SJSA1 (cell line): Measurements from ENCODE around the gene CACNA1A. TPM values are rescaled to one million over a fixed set of nuclear protein-coding genes. Genes with fewer than 3 reads are reported as not detected.

Experiments
- DNase-seq, 2 experiments: peaks; one replicate each; pipeline ENCODE4 v3.0.0-alpha.2; 2015 to 2020; ENCODE audit warnings: low spot score in 2 of 2, low read depth in 1 of 2
- H3K27ac ChIP-seq: fragments of 250-450 bp; sonication (Bioruptor Pico); 2 replicates; pipeline ENCODE4 v1.5.1; 2020; ENCODE audit warnings: mild to moderate bottlenecking, moderate library complexity
- H3K27me3 ChIP-seq: fragments of 250-450 bp; sonication (Bioruptor Pico); replicated peaks from 2 replicates; pipeline ENCODE4 v1.5.1; 2020; ENCODE audit warnings: mild to moderate bottlenecking, moderate library complexity
- H3K36me3 ChIP-seq: fragments of 250-450 bp; sonication (Bioruptor Pico); 2 replicates; pipeline ENCODE4 v1.5.1; 2020; ENCODE audit warnings: mild to moderate bottlenecking
- H3K4me1 ChIP-seq: fragments of 250-450 bp; sonication (Bioruptor Pico); replicated peaks from 2 replicates; pipeline ENCODE4 v1.6.1; 2021; ENCODE audit warnings: mild to moderate bottlenecking
- H3K4me3 ChIP-seq: fragments of 250-450 bp; sonication (Bioruptor Pico); 2 replicates; pipeline ENCODE4 v1.5.1; 2020; ENCODE audit warnings: mild to moderate bottlenecking
- H3K9me3 ChIP-seq: fragments of 250-450 bp; sonication (Bioruptor Pico); replicated peaks from 2 replicates; pipeline ENCODE4 v1.5.1; 2020; ENCODE audit warnings: mild to moderate bottlenecking
- total RNA-seq: library from RNA; depleted of rRNA; stranded (reverse); fragments of >200 nt; shearing (Covaris generic); gene quantifications from 2 replicates; pipeline ENCODE4 v1.2.3, GENCODE V29; 2014

CACNA1A gene
- total RNA-seq, 1 experiment from 2014 or later, result not detected

DNA sequence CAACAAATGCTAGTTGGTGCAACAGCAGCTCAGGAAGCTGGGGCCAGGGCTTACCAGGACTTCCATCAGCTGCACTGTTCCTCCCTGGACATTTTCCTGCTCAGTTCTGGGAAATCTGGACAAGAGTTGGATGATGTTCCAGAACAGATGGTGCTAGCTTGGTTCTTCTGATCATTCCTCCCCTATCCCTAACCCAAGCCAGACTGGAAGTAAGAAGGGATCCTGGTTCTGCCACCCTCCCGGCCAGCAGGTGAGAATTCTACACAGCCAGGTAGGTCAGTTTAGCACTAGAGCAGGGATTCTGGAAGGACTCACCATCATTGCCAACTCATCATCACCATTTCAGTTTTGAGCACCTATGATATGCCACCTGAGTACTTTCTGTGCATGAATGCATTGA lies 30.2 kb downstream of the CACNA1A start:
- Histone ChIP-seq H3K4me1 (no peaks in the 10 kb centered on the region), H3K36me3 (no peaks in the 10 kb centered on the region), H3K27me3 (no peaks in the 10 kb centered on the region), H3K27ac (no peak overlapping the region), H3K9me3 (no peaks in the 10 kb centered on the region), H3K4me3 (no peak overlapping the region)
- no peak for DNase-seq

DNA sequence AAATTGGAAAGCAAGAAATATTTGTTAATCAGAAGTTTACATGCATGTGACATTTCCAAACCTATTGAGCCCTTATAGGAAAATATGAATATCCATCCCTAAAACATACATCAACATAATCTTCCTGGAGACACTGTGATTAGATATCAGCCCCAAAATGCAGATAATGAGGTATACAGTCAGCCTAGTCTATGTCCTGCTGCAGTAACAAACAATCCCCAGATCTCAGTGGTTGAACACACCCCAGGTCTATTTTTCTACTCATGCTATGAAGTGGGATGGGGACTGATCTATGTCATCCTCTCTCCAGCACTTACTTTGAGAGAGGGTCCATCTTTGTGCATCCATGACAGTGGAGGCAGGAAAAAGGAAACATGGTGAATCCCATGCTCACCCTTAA lies 31.2 kb downstream of the CACNA1A start:
- Histone ChIP-seq H3K27me3 (no peaks in the 10 kb centered on the region), H3K9me3 (no peaks in the 10 kb centered on the region), H3K4me1 (no peaks in the 10 kb centered on the region), H3K27ac (no peak overlapping the region), H3K36me3 (no peaks in the 10 kb centered on the region), H3K4me3 (no peak overlapping the region)
- DNase-seq, result no peak

DNA sequence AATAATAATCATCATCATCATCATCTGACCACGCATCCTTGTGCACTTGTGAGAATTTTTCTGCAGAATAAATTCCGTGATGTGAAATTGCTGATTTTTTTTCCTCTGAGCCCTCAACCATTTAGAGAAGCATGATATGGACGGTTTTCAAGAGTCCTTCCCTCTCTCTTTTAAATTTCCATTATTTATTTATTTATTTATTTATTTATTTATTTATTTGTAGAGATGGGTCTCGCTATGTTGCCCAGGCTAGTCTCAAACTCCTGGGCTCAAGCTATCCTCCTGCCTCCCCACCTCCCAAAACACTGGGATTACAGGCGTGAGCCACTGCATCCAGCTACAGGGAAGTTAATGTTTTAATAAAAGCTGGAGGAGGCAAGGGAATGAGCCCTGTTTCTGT lies 39.6 kb downstream of the CACNA1A start:
- Histone ChIP-seq H3K27me3 (no peaks in the 10 kb centered on the region), H3K36me3 (no peaks in the 10 kb centered on the region), H3K27ac (no peak overlapping the region), H3K4me1 (no peaks in the 10 kb centered on the region), H3K4me3 (no peak overlapping the region), H3K9me3 (no peaks in the 10 kb centered on the region)
- DNase-seq, result no peak

DNA sequence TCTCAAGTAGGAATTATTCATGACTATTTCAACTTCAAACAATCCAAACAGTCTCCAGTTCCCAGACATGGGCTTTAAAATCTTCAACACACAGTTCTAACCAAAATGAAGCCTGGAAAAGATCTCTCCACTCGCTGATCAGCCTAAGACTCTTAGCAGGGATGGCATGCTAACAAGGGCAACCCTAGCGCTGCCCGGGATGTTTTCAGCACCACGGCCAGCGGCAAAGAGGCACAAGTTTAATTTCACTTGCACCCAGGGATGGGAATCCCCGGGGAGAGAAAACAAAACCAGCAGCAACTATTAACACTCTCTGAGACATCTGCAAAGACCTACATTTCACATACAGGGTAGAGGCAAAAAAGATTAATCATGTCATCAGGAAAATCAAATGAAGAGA lies 43.0 kb downstream of the CACNA1A start:
- DNase-seq, result no peak
- no peaks in the 10 kb centered on the region for H3K36me3 ChIP-seq
- H3K4me1 ChIP-seq, result no peaks in the 10 kb centered on the region
- H3K9me3 ChIP-seq, result no peaks in the 10 kb centered on the region
- H3K27ac ChIP-seq, result no peak overlapping the region
- peaks cover 11% of the 10 kb centered on the region for H3K27me3 ChIP-seq
- no peak overlapping the region for H3K4me3 ChIP-seq

DNA sequence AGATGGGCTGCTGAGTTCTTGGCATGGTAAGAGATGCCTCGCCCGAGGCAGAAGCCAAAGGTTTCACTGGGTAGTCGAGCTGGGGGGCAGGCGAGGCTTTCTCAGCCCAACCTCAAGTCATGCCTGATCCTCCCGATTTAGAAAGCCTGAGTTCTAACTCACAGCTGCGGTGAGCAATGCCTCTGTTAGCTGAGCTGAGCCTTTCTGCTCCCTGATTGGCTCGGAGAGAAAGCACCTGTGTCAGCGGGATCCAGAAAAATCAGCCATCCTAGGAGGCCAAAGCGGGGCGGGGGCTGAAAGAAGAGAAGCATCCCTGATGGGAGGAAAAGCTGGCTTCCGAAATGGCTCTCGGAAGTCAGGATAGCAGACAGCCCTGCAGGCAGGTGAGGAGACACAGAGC lies 44.7 kb downstream of the CACNA1A start:
- no peaks in the 10 kb centered on the region for H3K36me3 ChIP-seq
- no peak overlapping the region for H3K4me3 ChIP-seq
- H3K9me3 ChIP-seq, result no peaks in the 10 kb centered on the region
- no peak for DNase-seq
- H3K27me3 ChIP-seq, result peaks cover 11% of the 10 kb centered on the region
- H3K27ac ChIP-seq, result no peak overlapping the region
- H3K4me1 ChIP-seq, result no peaks in the 10 kb centered on the region

DNA sequence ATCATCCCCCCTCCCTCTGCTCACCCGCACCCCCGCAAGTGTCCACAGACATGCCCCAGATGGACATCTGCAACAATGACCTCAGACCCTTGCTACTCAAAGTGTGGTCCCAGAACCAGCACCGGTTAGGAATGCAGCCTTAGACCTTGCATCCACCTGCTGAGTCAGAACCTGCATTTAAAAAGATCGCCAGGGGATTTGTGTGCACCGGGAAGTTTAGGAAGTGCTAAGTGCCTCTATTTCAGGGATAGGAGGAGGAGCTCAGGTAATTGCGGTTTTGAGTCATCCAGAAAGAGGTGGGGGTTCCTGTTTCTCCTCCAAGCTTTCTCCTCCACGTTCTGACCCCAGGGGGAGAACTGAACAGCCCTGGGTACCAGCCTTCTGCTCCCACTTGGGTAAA lies 46.2 kb downstream of the CACNA1A start:
- no peaks in the 10 kb centered on the region for H3K4me1 ChIP-seq
- peaks cover 11% of the 10 kb centered on the region for H3K27me3 ChIP-seq
- no peak overlapping the region for H3K27ac ChIP-seq
- H3K9me3 ChIP-seq, result no peaks in the 10 kb centered on the region
- DNase-seq, result no peak
- no peaks in the 10 kb centered on the region for H3K36me3 ChIP-seq
- no peak overlapping the region for H3K4me3 ChIP-seq

DNA sequence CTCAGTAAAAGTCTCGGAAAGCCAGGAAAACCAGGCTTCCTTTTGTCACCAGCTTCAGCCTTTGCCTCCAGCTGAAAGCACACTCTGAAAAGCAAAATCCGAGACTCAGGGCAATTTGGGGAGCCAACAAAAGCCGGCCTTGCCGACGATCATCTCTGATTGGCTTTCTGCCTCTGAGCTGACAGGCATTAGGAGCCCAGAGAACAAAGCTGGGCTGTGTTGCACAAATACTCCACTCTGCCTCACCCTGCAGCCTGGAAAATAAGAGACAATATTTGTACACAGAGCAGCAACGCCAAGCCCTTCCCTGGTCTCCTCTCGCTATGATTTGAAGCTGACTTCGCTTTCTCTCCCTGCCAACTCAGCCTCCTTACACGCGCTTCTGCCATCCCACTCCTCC lies 46.9 kb downstream of the CACNA1A start:
- Histone ChIP-seq H3K9me3 (no peaks in the 10 kb centered on the region), H3K4me1 (no peaks in the 10 kb centered on the region), H3K36me3 (no peaks in the 10 kb centered on the region), H3K4me3 (no peak overlapping the region), H3K27me3 (peaks cover 11% of the 10 kb centered on the region), H3K27ac (no peak overlapping the region)
- DNase-seq, result no peak

DNA sequence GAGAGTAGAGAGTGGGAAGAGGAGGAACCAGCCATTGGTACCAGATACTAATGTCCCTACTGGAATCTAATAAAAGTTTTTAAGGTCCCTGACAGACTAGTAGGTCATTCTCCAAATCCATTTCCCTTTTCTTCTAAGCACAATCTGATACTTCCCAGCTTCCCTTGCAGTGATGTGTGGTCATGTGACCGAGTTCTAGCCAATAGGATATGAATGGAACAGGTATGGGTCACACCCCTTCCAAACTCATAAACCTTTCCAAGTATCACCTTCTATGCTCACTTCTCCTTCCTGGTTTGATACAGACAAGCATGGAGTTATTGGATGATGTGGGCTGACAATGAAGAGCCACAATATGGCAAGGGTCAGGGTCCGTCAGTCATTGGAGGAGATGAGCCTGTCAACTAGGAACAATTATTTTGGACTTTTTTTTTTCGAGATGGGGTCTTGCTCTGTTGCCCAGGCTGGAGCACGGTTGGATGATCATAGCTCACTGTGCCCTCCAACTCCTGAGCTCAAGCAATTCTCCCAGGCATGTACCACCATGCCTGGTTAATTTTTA lies 54.8 kb downstream of the CACNA1A start:
- DNase-seq, result no peak
- Histone ChIP-seq H3K36me3 (no peaks in the 10 kb centered on the region), H3K4me3 (no peak overlapping the region), H3K27ac (no peak overlapping the region), H3K27me3 (no peaks in the 10 kb centered on the region), H3K9me3 (no peaks in the 10 kb centered on the region), H3K4me1 (no peaks in the 10 kb centered on the region)

DNA sequence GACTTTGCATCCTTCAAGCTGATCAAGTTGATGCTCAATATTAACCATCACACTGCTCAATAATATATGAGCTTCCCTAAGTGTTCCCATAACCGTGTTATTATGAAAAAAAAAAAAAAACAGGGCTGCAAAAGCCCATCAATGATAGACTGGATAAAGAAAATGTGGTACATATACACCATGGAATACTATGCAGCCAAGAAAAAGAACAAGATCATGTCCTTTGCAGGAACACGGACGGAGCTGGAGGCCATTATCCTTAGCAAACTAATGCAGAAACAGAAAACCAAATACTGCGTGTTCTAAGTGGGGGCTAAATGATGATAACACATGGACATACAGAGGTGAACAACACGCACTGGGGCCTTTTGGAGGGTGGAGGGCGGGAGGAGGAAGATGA lies 58.3 kb downstream of the CACNA1A start:
- H3K27ac ChIP-seq, result no peak overlapping the region
- no peaks in the 10 kb centered on the region for H3K9me3 ChIP-seq
- no peak for DNase-seq
- no peak overlapping the region for H3K4me3 ChIP-seq
- H3K4me1 ChIP-seq, result no peaks in the 10 kb centered on the region
- no peaks in the 10 kb centered on the region; the same call in 1 of the 2 replicates for H3K27me3 ChIP-seq
- H3K36me3 ChIP-seq, result no peaks in the 10 kb centered on the region

DNA sequence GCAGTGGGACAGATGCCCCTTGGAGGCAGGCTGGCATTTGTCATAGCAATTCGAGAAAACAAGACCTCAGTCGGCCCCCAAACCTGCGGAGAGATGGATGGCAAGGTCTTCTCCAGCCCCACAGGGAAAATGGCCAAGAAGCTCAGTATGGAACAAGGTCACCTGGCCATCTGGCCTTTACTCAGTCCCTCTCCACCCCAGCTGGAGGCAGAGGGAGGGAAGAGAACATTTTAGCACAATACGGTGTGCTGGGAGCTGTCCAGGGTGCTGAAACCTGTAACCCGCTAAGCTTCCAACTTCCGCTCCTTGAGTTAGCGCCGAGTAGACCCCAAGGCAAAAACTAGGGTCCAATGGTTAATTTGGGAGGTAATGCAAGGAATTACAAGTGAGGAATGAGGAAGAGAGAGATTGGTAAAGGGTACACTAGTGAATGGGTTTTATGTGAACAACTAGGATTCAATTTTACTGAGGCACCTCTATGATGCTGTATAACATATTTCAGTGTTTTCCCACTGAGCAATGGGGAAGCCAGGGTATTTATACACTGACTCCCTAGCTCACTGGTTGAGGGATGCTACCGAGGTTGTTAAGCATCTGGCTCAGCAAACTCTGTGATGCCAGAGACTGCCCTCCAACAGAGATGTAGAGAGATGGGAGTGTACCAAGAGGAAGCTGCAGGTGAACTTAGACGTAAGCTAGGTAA lies 64.3 kb downstream of the CACNA1A start:
- Histone ChIP-seq H3K27ac (no peak overlapping the region), H3K4me1 (no peaks in the 10 kb centered on the region)
- peak; percentile 21 to 48 for DNase-seq

DNA sequence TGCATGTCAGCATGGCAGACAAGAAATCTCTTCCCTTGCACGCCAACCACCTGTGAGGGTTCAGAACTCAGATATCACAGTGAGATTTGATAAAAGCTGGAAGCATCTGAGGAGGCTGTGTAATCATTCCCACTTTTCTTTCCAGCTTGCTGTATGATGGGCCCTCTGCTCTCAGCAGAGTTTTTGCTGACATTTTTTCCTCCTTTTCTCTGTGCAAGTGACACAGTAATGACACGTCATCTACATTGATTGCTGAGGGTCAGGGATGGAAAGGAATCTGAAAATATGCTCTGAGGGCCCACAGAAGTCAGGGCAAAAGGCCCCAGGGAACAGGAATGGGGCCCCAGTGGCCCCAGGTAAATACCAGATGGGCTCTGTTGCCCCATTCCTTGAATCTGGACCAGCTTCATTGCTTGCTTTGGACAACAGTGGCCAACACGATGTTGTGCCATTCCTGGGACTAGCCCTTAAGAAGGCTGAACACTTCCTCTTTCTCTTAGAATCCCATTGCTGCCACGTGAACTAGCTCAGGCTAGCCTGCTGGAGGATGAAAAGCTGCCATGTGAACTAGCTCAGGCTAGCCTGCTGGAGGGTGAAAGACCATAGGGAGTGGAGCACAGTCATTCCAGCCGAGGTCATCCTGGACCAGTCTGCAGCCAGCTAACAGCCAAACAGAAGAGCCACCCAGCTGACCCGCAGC lies 68.2 kb downstream of the CACNA1A start:
- H3K9me3 ChIP-seq, result no peaks in the 10 kb centered on the region
- no peak overlapping the region for H3K27ac ChIP-seq
- DNase-seq, result no peak
- H3K36me3 ChIP-seq, result no peaks in the 10 kb centered on the region
- H3K27me3 ChIP-seq, result no peaks in the 10 kb centered on the region
- H3K4me3 ChIP-seq, result no peak overlapping the region
- H3K4me1 ChIP-seq, result no peaks in the 10 kb centered on the region

More for the DNA sequence above, 64.3 kb downstream of the CACNA1A start:
- Histone ChIP-seq H3K4me3 (no peak overlapping the region), H3K27me3 (no peaks in the 10 kb centered on the region; the same call in 1 of the 2 replicates), H3K36me3 (no peaks in the 10 kb centered on the region), H3K9me3 (no peaks in the 10 kb centered on the region)

DNA sequence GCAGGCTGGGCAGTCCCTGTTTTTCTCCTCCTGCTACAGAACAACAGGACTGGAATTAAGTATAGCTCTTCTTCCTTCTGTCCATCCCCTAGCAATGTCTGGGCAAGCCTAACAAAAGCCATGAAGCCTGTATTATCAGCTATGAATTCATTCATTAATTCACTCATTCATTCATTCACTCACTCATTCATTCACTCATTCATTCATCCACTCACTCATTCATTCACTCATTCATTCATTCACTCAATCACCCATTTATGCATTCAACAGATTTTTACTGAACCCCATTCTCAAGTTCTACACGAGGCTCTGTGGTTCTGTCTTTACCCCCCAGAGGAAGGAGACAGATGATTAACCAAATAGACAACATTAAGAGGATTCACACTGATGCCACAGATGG lies 69.9 kb downstream of the CACNA1A start:
- no peaks in the 10 kb centered on the region for H3K36me3 ChIP-seq
- no peaks in the 10 kb centered on the region for H3K27me3 ChIP-seq
- H3K4me1 ChIP-seq, result no peaks in the 10 kb centered on the region
- no peak for DNase-seq
- H3K27ac ChIP-seq, result no peak overlapping the region
- H3K4me3 ChIP-seq, result no peak overlapping the region
- H3K9me3 ChIP-seq, result no peaks in the 10 kb centered on the region

DNA sequence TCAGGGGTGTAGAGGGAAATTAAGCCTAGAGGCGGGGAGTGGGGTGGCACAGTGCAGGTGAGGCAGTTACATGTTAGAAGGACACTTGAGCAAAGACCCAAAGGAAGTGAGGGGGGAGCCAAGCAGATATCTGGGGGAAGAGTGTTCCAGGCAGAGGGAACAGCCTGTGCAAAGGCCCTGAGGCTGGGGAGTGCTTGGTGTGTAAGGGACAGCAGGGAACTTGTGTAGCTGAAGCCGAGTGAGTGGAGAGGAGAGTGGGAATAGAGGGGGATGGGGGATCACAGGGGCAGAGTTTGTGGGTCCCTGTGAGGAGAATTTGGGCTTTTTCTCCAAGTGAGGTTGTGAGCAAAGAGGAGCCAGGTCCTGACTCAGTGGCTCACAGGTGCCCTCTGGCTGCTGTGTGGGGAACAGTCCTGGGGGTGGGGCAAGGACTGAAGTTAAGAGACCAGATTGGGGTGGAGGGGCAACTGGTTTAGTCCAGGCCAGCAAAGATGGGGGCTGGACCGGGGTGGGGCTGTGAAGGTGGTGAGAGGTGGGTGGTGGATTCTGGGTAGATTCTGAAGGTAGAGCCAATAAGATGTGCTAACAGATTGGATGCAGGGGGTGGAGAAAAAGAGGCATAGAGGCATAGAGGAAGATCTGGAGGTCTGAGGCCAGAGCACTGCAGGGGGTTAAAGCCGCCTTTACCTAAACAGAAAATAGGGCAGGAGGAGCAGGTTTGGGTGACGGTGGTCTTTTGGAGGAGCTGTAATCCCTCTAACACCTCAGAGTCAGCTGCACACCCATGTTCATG lies 75.3 kb downstream of the CACNA1A start:
- DNase-seq, result peak; percentile 14 to 61
- Histone ChIP-seq H3K9me3 (no peaks in the 10 kb centered on the region), H3K27ac (no peak overlapping the region), H3K4me3 (no peak overlapping the region), H3K27me3 (no peaks in the 10 kb centered on the region), H3K4me1 (no peaks in the 10 kb centered on the region), H3K36me3 (no peaks in the 10 kb centered on the region)

DNA sequence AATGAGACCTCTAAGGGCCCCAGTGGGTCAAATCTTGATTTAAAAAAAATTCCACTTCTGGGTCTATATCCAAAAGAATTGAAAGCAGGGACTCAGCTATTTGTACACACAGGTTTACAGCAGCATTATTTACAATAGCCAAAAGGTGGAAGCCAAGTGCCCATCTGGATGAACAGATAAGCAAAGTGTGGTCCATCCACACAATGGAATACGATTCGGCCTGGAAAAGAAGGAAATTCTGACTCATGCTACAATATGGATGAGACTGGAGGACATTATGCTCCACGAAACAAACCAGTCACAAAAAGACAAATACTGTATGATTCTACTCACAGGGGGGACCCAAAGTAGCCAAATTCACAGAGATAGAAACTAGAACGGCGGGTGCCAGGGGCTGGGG lies 76.7 kb downstream of the CACNA1A start:
- no peaks in the 10 kb centered on the region for H3K27me3 ChIP-seq
- H3K27ac ChIP-seq, result no peak overlapping the region
- H3K36me3 ChIP-seq, result no peaks in the 10 kb centered on the region
- H3K4me3 ChIP-seq, result no peak overlapping the region
- H3K9me3 ChIP-seq, result no peaks in the 10 kb centered on the region
- no peaks in the 10 kb centered on the region for H3K4me1 ChIP-seq
- no peak for DNase-seq
